Activated CD4-positive, alpha-beta T cell treated with anti-CD3 and anti-CD28 coated beads, Interleukin-2, amount 50 U/mL, for 24 hours (primary cell): ENCODE results near the gene RAB34.

Experiments used
- DNase-seq, 2 donors: peaks; one replicate each; pipeline ENCODE4 v3.0.0-alpha.2; 2020; ENCODE audit warnings: low read depth in 1 of 2, low spot score in 1 of 2

Gene RAB34

DNA sequence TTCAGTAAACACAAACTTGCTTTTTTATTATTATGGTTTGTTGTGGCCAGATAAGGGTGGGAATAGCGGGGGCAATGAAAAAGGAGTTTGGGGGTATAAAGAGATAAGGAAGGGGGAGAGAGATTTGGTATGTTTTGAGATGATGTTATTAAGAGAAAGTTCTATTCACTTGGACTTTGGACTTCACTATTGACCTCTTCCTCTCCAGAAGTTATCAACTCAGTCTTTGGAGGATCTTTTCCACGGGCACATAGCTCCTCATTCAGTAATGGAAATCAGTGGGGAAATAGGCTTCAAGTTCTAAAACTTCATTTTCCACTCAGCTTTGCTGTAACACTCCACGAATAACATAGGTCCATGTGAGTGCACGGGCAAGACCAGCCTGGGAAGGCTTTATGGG is 29.2 kb downstream of the RAB34 start:
- no peak for DNase-seq

DNA sequence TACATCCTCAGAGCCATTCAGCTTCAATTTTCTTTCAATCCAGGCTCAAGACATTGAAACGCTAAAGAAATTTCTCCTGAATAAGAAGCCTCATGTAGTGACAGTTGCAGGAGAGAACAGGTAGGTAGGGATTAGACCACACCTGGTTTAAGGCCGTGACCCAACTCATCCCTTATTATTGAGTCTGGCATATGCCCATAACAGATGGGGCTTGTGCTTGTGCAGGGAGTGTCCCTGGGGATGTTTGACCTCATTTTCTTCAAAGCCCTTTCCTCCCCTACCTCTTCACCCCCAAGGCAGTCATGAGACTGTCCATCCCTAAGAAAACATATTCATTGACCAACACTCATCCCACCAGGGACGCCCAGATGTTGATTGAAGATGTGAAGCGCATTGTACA is 31.4 kb downstream of the RAB34 start:
- no peak for DNase-seq

- no peak for DNase-seq
These were observed 32.3 kb downstream of the RAB34 start for GRCh38 chr17:28685366-28685765.

- no peak for DNase-seq
These were observed 32.7 kb downstream of the RAB34 start for GRCh38 chr17:28684963-28685362.

- no peak for DNase-seq
These were observed 35.0 kb downstream of the RAB34 start for GRCh38 chr17:28682655-28683054.

GRCh38 chr17:28675980-28676379 is 41.7 kb downstream of the RAB34 start:
- DNase-seq: no peak

GRCh38 chr17:28675490-28675889 is 42.2 kb downstream of the RAB34 start:
- no peak for DNase-seq

DNA sequence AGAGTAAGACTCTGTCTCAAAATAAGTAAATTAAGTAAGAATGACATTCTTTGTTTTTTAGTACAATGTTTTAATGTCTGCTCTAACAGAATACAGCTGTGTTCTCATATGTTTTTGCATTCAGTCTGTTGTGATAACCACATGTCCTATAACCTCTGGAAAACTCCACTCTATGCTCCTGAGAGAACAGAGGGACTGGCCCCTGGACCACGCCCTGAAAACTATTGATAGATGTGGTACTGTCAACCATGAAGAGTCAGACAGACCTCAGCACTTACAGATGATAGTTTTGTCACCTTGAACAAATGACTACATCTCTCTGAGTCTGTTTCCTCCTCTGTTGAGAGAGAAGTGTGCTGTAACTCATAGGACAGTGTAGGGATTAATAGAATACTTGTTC is 47.8 kb downstream of the RAB34 start:
- no peak for DNase-seq

- no peak for DNase-seq
These were observed 49.8 kb downstream of the RAB34 start for GRCh38 chr17:28667870-28668269.

GRCh38 chr17:28665994-28666393 is 51.7 kb downstream of the RAB34 start:
- DNase-seq: no peak
